ENCODE results near the gene LRRC42. TPM values are rescaled to one million over a fixed set of nuclear protein-coding genes. Genes with fewer than 3 reads are reported as not detected.
A peak's percentile ranks its signal among the peaks of the same experiment; 100 is the strongest.

The LRRC42 gene, protein sequence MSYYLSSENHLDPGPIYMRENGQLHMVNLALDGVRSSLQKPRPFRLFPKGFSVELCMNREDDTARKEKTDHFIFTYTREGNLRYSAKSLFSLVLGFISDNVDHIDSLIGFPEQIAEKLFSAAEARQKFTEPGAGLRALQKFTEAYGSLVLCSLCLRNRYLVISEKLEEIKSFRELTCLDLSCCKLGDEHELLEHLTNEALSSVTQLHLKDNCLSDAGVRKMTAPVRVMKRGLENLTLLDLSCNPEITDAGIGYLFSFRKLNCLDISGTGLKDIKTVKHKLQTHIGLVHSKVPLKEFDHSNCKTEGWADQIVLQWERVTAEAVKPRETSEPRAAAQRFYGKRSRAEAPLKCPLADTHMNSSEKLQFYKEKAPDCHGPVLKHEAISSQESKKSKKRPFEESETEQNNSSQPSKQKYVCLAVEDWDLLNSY
- polyA plus RNA-seq (2012; ENCODE audit: low read depth, missing spikeins), result 19.7 TPM

DNA sequence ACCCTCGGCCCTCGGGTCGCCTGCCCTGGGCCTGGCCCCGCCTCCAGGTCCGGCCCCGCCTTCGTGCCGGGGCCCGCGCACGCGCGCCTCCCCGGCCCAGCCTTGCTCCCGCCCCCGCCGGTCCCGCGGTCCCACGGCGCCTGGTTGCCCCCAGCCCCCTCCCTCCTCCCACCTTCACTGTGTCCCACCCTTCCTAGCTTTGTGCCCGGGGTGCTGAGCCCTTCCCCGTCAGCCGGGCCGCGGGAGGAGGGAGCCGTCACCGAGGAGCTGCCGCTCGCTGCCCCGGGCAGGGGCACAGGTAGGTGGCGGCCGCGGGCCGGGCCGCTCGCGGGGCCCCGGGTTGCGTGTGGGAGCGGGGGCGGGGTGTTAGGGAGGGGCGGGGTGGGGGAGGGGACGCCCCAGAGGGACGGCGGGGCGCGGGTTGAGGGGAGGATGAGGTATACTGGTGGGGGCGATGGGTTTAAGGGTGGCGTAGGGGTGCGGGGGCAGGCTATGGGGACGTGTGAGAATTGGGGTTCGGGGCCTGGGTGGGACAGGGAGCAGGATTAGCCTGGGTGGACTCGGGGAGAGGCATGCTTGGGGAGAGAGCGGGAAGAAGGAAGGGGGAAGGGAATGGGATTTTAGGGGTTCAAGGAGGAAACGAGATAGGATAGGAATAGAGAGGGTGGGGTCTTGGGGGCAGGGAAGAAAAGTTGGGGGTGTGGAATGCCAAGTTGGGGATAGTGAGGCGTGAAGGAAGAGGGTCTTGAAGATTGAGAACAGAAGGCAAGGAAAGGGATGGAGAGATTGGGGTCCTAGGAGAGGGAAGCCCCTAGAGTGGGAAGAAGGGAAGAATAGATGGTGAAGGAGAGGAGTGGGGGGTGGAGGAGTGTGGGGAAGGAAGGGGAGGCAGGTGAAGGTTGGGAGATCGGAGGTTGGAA is at the start of gene LRRC42:
LRRC42 (plus strand) TSS at position 99 of the 920 bp plus-strand sequence. CDS start 5,650 bp downstream, outside the sequence.
- TF ChIP-seq PAX5 (IDR thresholded peaks at IDR 0.05; ENCODE audit: insufficient read depth, low read length, severe bottlenecking), result no peak
- no peak for TF ChIP-seq SPI1 (IDR thresholded peaks at IDR 0.05; ENCODE audit: low read depth, low read length)
- no peak for TF ChIP-seq POLR2A (IDR thresholded peaks at IDR 0.05; ENCODE audit: low read depth, low read length)
- no peak for TF ChIP-seq TAF1 (IDR thresholded peaks at IDR 0.05; ENCODE audit: low read depth, low read length)
- no peak for TF ChIP-seq POU2F2 (IDR thresholded peaks at IDR 0.05; ENCODE audit: low read depth, low read length)
- TF ChIP-seq POLR2AphosphoS5 (IDR thresholded peaks at IDR 0.05; ENCODE audit: low read depth, low read length), result no peak
- DNase-seq (ENCODE audit: insufficient read length, low spot score) (no peak), FAIRE-seq (peak; percentile 96)

DNA sequence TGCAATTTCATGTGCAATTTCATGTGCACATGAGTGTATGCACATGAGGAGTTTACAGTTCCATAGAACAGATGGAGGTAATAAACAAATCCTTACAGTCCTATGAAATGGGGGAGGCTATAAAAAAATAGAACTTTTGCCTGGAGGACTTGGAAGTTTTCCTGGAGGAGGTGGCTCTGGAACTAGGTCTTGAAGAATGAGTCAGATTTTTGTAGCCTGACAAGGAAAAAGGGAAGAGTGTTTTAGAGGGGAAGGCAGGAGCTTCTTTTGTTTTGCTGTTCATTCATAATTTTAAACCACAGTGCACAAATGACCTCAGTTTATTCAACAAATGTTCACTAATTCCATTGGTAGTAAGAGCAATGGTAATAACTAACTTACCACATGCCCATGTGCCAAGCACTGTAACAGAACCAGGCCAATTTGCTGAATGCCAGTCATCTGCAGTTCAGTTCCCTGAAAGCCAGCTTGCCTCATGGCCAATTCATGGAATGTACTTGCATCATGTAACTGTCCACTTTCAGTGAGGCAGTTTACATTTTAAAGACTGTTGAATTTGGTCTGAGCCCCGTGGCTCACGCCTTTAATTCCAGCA is 49.4 kb upstream of the LRRC42 start:
- TF ChIP-seq TAF1 (IDR thresholded peaks at IDR 0.05; ENCODE audit: low read depth, low read length) (no peak), POLR2AphosphoS5 (IDR thresholded peaks at IDR 0.05; ENCODE audit: low read depth, low read length) (no peak), PAX5 (IDR thresholded peaks at IDR 0.05; ENCODE audit: insufficient read depth, low read length, severe bottlenecking) (no peak), POLR2A (IDR thresholded peaks at IDR 0.05; ENCODE audit: low read depth, low read length) (no peak), SPI1 (IDR thresholded peaks at IDR 0.05; ENCODE audit: low read depth, low read length) (no peak), POU2F2 (IDR thresholded peaks at IDR 0.05; ENCODE audit: low read depth, low read length) (no peak)
- no peak for FAIRE-seq
- no peak for DNase-seq (ENCODE audit: insufficient read length, low spot score)

DNA sequence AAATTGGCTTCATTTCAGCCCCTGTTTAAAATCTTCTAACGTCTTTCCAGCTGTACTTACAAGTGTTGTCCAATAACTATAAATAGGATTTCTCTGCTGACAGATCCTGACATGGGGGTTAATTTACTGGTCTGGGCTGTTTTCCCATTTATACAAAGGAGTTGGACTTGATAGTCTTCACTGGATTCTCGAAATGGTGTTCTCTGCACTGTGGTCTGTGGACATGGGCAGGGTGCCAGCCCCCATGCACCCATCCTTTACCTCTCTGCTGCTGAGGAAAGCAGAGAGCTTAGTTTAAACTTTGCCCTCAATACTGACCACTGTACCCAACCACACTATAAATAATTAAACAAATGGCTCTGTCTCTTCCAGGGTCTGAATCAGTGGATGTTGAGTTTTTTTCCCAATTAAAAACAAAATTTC is 46.9 kb upstream of the LRRC42 start:
- no peak for DNase-seq (ENCODE audit: insufficient read length, low spot score)
- FAIRE-seq, result no peak

DNA sequence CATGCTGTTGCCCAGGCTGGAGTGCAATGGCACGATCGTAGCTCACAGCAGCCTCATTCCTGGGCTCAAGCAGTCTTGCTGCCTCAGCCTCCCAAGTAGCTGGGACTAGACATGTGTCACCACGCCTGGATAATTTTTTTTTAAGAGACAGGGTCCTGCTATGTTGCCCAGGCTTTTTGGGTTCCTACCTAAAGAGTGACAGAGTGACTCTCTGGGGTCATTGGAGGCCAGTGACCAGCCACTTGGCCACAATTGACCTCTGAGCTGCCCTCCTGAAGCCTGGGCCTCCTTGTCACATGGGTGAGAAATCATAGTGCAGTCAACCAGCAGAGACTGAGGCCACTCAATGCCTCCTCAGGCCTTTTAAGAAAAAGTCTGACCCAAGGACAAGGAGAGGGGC is 46.4 kb upstream of the LRRC42 start:
- TF ChIP-seq POLR2AphosphoS5 (IDR thresholded peaks at IDR 0.05; ENCODE audit: low read depth, low read length) (no peak), PAX5 (IDR thresholded peaks at IDR 0.05; ENCODE audit: insufficient read depth, low read length, severe bottlenecking) (no peak), TAF1 (IDR thresholded peaks at IDR 0.05; ENCODE audit: low read depth, low read length) (no peak), SPI1 (IDR thresholded peaks at IDR 0.05; ENCODE audit: low read depth, low read length) (no peak), POU2F2 (IDR thresholded peaks at IDR 0.05; ENCODE audit: low read depth, low read length) (no peak), POLR2A (IDR thresholded peaks at IDR 0.05; ENCODE audit: low read depth, low read length) (no peak)
- FAIRE-seq, result no peak
- no peak for DNase-seq (ENCODE audit: insufficient read length, low spot score)

More for the DNA sequence above, 46.9 kb upstream of the LRRC42 start:
- no peak for TF ChIP-seq PAX5 (IDR thresholded peaks at IDR 0.05; ENCODE audit: insufficient read depth, low read length, severe bottlenecking)

DNA sequence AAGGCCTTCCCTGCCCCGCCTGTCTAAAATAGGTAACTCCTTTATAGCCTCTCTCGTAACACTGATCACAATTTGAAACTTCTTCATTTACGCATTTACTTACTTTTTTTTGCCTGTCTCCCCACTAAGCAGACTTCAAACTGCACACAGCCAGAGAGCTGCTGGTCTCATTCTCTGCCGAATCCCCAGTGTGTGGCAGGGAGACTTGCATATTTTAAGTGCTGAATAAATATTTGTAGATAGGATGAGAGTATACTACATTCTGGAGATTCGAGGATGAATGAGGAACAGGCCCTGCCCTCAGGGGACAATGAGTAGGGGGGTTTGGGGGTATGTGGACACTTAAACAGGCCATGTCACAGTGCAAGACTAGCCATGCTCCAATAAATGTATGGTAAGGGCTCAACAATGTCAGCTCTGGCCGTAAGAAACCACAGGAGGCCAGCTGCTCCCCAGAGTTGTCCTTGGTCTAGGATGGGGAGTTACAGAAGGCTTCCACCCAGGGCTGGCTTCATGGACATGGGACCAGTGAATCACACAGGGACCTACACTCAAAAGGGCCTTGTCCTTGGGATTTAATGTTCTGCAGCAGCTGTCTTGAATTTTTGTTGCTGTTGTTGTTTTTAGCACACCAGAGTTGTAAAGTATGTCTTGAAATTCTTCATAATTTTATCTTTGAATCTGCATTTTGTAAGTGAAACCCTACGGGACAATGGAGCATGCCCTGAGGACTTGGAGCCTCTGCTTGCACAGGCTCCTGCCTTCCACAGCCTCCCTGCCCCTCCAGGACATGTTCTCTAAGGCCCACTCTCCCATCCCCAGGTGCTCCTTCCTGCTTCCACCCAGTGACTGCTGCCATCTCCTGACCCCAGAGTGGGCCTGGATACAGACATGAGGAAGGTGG is 43.7 kb upstream of the LRRC42 start:
- DNase-seq (ENCODE audit: insufficient read length, low spot score), result no peak
- FAIRE-seq, result no peak
- TF ChIP-seq TAF1 (IDR thresholded peaks at IDR 0.05; ENCODE audit: low read depth, low read length), result no peak

DNA sequence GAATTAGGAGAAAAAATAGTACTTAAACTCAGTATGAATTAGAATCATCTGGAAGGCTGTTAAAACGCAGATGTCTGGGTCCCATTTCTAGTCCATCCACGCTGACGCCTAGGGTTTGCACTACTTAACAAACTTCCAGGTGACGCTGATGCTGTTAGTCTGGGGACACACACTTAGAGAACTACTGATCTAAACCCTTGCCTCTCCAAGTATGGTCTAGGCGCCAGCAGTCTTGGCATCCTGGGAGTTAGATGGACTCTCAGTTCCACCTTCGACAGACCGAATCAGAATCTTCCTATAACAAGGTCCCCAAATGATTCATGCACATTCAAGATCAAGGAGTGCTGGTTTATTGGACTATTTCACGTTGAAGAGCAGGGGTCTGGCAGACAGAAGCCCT is 40.6 kb upstream of the LRRC42 start:
- DNase-seq (ENCODE audit: insufficient read length, low spot score) (no peak), FAIRE-seq (no peak)
- TF ChIP-seq TAF1 (IDR thresholded peaks at IDR 0.05; ENCODE audit: low read depth, low read length), result no peak
- no peak for TF ChIP-seq POU2F2 (IDR thresholded peaks at IDR 0.05; ENCODE audit: low read depth, low read length)
- no peak for TF ChIP-seq POLR2A (IDR thresholded peaks at IDR 0.05; ENCODE audit: low read depth, low read length)
- TF ChIP-seq SPI1 (IDR thresholded peaks at IDR 0.05; ENCODE audit: low read depth, low read length), result no peak
- no peak for TF ChIP-seq POLR2AphosphoS5 (IDR thresholded peaks at IDR 0.05; ENCODE audit: low read depth, low read length)
- TF ChIP-seq PAX5 (IDR thresholded peaks at IDR 0.05; ENCODE audit: insufficient read depth, low read length, severe bottlenecking), result no peak

DNA sequence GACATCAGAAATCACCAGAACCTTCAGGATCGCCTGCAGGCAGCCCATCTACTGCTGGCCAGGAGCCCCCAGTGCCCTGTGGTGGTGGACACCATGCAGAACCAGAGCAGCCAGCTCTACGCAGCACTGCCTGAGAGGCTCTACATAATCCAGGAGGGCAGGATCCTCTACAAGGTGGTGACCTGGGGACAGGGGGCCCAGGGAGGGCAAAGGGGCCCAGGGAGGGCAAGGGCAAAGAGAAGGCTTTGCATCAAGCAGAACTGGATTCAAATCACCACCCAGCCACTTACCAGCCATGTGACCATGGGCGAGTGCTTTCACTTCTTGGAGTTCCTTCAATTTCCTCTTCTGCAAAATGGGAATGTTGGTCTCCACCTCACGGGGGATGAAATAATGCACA is 40.0 kb upstream of the LRRC42 start:
- DNase-seq (ENCODE audit: insufficient read length, low spot score), result no peak
- FAIRE-seq, result no peak
- TF ChIP-seq POLR2A (IDR thresholded peaks at IDR 0.05; ENCODE audit: low read depth, low read length) (no peak), SPI1 (IDR thresholded peaks at IDR 0.05; ENCODE audit: low read depth, low read length) (no peak), TAF1 (IDR thresholded peaks at IDR 0.05; ENCODE audit: low read depth, low read length) (no peak), PAX5 (IDR thresholded peaks at IDR 0.05; ENCODE audit: insufficient read depth, low read length, severe bottlenecking) (no peak), POU2F2 (IDR thresholded peaks at IDR 0.05; ENCODE audit: low read depth, low read length) (no peak), POLR2AphosphoS5 (IDR thresholded peaks at IDR 0.05; ENCODE audit: low read depth, low read length) (no peak)

DNA sequence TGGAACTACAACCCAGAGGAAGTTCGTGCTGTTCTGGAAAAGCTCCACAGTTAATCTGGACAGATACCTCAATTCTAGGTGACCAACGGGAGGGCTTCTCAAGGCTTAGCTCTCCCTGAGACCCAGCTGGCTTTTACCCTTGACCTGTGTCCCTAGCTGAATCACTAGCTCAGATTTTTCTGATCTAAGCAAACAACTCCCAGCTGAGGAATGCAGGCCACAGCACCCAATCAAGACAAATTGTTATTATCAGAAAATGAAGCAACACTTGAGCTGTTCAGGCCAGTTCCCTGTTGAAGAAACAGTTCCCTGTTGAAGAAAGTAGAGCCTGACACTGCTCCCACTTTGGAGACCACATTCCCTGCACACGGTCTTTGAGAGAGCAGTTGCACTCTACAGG is 36.2 kb upstream of the LRRC42 start:
- DNase-seq (ENCODE audit: insufficient read length, low spot score), result no peak
- FAIRE-seq, result no peak
- TF ChIP-seq SPI1 (IDR thresholded peaks at IDR 0.05; ENCODE audit: low read depth, low read length) (no peak), POLR2A (IDR thresholded peaks at IDR 0.05; ENCODE audit: low read depth, low read length) (no peak), TAF1 (IDR thresholded peaks at IDR 0.05; ENCODE audit: low read depth, low read length) (no peak), POLR2AphosphoS5 (IDR thresholded peaks at IDR 0.05; ENCODE audit: low read depth, low read length) (no peak), PAX5 (IDR thresholded peaks at IDR 0.05; ENCODE audit: insufficient read depth, low read length, severe bottlenecking) (no peak), POU2F2 (IDR thresholded peaks at IDR 0.05; ENCODE audit: low read depth, low read length) (no peak)
